Measurements from ENCODE around the gene TMED6. TPM values are rescaled to one million over a fixed set of nuclear protein-coding genes. Genes with fewer than 3 reads are reported as not detected.

Gene TMED6
- total RNA-seq, 1 donor from 2014 or later: not detected

DNA sequence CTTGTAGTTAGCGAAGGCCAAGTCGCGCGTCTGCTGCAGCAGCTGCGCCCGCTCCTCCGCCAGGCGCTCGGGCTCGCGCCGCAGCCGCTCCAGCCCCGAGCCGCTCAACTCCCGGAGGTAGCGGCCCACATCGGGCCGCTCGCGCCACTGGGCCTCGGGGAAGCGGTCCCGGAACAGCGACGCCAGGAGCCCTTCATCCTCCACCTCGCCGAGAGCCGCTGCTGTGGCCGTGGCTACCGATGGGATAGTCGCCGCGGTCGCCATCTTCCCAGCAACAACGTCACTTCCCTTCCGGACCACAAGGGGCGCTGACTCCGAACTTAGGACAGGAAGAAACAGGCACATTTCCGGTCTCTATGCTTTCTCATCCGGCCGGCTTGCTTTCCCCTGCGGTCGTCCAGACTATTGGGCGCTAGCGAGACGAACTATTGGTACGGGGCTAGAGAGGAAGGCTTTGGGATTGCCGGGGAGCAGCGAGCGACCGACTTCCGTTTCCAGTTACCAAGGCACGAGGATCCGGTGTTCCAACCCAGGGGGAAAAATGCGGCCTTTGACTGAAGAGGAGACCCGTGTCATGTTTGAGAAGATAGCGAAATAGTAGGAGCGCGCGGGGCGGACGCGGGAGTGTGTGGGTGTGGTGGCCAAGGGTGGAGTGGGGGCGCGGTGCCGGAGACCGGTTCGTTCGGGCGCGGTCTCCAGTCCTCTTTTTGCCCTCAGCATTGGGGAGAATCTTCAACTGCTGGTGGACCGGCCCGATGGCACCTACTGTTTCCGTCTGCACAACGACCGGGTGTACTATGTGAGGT is 12.1 kb downstream of the TMED6 start, which contains the start of the genes COG8 and NIP7:
Gene COG8 (minus strand): TSS at position 276 of the 806 bp plus-strand sequence. CDS start 12 bp downstream, at position 264.
Gene NIP7 (plus strand): TSS at position 484 of the 806 bp plus-strand sequence. CDS start 58 bp downstream, at position 542.
- Histone ChIP-seq H3K4me1 (ENCODE audit: control insufficient read depth in 3 of 3, insufficient read depth in 3 of 3, low read length in 3 of 3) (peaks cover 16 to 26% (median 24%) of the 10 kb centered on the region in 3 donors), H3K9ac (ENCODE audit: low read depth in 1 of 3, low read length in 3 of 3) (peak within 1 kb of the TSS; percentile 86 to 93 (median 91)), H3K27ac (ENCODE audit: low read depth, low read length) (peak within 1 kb of the TSS; percentile 86), H3K27me3 (ENCODE audit: control insufficient read depth in 3 of 3, insufficient read depth in 3 of 3, low read length in 3 of 3) (no peaks in the 10 kb centered on the region), H3K4me3 (ENCODE audit: low read length in 3 of 3) (peak within 1 kb of the TSS; percentile 95 to 96 (median 96)), H3K36me3 (ENCODE audit: control insufficient read depth in 3 of 3, insufficient read depth in 3 of 3, low read length in 3 of 3) (peaks cover 21 to 43% (median 37%) of the 10 kb centered on the region in 3 donors), H3K9me3 (ENCODE audit: control insufficient read depth in 3 of 3, low read length in 3 of 3) (no peaks in the 10 kb centered on the region)

DNA sequence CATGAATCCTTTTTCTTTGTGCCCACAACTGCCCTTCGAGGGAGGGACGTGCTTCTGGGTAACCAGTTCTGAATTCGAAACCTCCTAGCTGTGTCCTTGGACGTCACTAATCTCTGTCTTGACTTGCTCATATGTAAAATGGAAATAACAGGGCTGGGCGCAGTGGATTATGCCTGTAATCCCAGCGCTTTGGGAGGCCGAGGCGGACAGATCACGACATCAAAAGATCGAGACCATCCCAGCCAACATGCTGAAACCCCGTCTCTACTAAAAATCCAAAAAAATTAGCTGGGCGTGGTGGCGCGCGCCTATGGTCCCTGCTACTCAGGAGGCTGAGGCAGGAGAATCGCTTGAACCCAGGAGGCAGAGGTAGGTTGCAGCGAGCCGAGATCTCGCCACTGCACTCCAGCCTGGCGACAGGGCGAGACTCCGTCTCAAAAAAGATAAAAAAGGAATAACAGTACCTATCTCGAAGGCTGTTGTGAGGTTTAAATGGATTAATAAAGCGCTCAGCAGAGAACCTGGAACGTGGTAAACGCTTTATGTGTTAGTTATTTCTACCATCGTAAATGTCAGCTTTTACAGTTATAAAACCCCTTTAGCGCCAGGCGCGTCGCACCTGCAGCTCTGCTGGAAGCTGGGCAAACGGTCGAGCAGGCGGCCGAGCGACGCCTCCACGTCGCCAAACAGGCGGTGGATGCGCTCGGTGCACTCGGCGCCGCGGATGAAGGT is 12.9 kb downstream of the TMED6 start:
- Histone ChIP-seq H3K9ac (ENCODE audit: low read depth in 1 of 3, low read length in 3 of 3) (peak overlapping the region; percentile 86 to 93 (median 89)), H3K9me3 (ENCODE audit: control insufficient read depth in 3 of 3, low read length in 3 of 3) (no peaks in the 10 kb centered on the region), H3K36me3 (ENCODE audit: control insufficient read depth in 3 of 3, insufficient read depth in 3 of 3, low read length in 3 of 3) (peaks cover 29 to 44% (median 43%) of the 10 kb centered on the region in 3 donors), H3K4me3 (ENCODE audit: low read length in 3 of 3) (peak overlapping the region; percentile 95 to 96 (median 96)), H3K27ac (ENCODE audit: low read depth, low read length) (peak overlapping the region; percentile 86), H3K4me1 (ENCODE audit: control insufficient read depth in 3 of 3, insufficient read depth in 3 of 3, low read length in 3 of 3) (peaks cover 16 to 26% (median 24%) of the 10 kb centered on the region in 3 donors), H3K27me3 (ENCODE audit: control insufficient read depth in 3 of 3, insufficient read depth in 3 of 3, low read length in 3 of 3) (no peaks in the 10 kb centered on the region)

DNA sequence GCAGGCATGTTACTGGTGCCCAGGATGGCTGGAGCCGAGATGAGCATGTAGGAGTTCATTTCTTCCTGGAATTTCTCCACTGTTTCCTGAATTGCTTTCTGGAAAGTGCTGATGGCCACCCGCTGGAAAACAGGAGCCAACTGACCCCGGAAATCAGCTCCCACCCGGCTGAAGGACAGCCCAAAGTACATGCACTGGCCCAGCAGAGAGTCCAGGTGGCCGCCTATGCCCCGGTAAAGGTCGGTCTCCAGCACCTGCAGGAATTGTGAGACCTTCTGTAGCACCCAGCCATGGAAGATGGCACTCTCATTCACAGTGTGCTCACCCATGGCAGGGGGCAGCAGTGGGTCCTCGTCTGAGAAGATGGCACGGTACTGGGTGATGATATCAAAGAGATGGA is 16.9 kb downstream of the TMED6 start:
- H3K9ac ChIP-seq (ENCODE audit: low read depth in 1 of 3, low read length in 3 of 3): no peak overlapping the region
- no peaks in the 10 kb centered on the region for H3K27me3 ChIP-seq (ENCODE audit: control insufficient read depth in 3 of 3, insufficient read depth in 3 of 3, low read length in 3 of 3)
- H3K9me3 ChIP-seq (ENCODE audit: control insufficient read depth in 3 of 3, low read length in 3 of 3): no peaks in the 10 kb centered on the region
- peaks cover 43 to 45% (median 44%) of the 10 kb centered on the region in 3 donors for H3K36me3 ChIP-seq (ENCODE audit: control insufficient read depth in 3 of 3, insufficient read depth in 3 of 3, low read length in 3 of 3)
- H3K27ac ChIP-seq (ENCODE audit: low read depth, low read length): no peak overlapping the region
- H3K4me1 ChIP-seq (ENCODE audit: control insufficient read depth in 3 of 3, insufficient read depth in 3 of 3, low read length in 3 of 3): peaks cover 13 to 20% (median 18%) of the 10 kb centered on the region in 3 donors
- no peak overlapping the region for H3K4me3 ChIP-seq (ENCODE audit: low read length in 3 of 3)

DNA sequence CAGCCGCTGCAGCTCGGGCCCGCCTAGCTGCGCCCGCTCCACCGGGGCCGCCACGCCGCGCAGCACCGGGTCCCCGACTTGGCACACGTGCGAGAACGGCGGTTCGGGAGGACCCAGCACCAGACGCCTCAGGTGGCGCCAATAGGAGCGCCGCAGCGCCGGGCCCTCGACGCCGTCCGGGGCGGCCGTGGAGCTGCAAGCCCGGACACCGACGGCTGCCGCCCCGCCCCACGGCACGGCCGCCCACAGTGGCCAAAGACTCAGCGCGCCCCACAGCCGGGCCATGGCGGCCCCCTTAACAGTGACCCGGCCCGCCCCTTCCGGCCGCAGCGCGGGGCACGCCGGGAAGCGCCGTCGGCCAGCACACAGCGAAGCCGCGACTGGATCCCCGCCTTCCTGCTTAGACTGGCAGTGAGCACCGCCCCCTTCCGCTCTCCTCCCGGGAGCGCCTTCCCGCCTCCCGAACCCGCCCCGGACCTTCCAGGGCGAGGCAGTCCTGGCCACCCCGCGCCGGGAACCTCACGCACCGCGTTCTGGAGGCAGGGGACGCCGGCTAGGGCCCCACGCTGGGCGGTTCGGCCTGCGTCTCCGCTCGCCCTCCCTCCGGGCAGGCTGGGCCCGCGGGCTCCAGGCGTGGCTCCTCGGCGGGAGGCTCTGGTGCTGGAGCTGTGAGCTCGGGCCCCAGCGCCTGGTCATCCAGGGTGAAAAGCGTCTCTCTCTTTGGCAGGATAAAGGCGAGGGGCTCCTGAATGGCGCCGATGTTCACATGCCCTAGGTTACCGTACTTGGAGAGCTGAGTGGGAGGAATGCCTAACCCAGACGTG is 21.1 kb downstream of the TMED6 start, which contains the start of gene PDF:
Gene PDF (minus strand): TSS at position 303 of the 824 bp plus-strand sequence. CDS start 18 bp downstream, at position 285.
- Histone ChIP-seq H3K9ac (ENCODE audit: low read depth in 1 of 3, low read length in 3 of 3) (peak within 1 kb of the TSS; percentile 87 to 93 (median 89)), H3K27me3 (ENCODE audit: control insufficient read depth in 3 of 3, insufficient read depth in 3 of 3, low read length in 3 of 3) (no peaks in the 10 kb centered on the region), H3K27ac (ENCODE audit: low read depth, low read length) (peak within 1 kb of the TSS; percentile 82), H3K9me3 (ENCODE audit: control insufficient read depth in 3 of 3, low read length in 3 of 3) (no peaks in the 10 kb centered on the region), H3K4me3 (ENCODE audit: low read length in 3 of 3) (peak within 1 kb of the TSS; percentile 78 to 85 (median 83)), H3K4me1 (ENCODE audit: control insufficient read depth in 3 of 3, insufficient read depth in 3 of 3, low read length in 3 of 3) (peaks cover 42 to 45% (median 44%) of the 10 kb centered on the region in 3 donors), H3K36me3 (ENCODE audit: control insufficient read depth in 3 of 3, insufficient read depth in 3 of 3, low read length in 3 of 3) (peaks cover 37 to 43% (median 39%) of the 10 kb centered on the region in 3 donors)

DNA sequence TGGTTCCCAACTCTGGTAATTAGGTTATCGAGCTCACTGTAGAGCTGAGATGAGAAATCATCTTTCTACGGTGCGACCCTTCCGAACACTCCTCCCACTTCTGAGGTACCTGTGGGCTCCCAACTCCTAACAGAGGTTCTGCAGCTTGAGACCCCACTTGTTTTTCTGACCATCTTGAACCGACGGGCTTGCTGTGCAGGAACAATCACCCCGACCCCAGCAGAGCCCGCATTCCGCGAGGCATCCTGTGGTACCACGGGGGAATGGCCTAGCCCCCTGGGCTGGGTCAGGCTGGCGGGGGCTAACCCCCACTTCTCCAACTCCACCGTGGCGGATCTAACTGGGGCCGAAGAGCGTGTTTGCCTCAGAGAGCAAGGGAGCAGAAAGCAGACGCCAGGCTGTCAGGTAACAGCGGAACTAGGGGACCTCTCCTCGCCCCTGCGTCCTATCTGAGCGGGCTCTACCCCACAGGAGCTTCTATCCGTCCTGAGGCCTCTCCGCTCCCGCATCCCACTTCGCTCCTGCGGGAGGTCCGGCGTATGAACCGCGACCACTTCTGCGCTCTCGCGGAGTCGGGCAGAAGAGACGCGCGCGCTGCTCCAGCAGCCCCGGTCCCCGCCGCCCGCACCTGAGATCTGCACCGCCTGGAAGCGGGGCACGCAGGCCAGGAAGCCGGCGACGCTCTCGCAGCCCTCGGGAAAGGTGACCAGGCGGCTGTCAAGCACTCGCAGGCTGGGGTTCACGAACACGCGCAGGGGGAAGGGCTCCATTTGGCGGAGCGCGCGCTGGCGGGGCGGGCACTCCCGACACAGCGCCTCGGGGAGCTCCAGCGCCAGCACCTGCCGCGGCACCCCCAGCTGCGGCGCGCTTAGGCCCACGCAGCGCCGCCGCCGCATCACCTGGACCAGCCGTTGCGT is 22.0 kb downstream of the TMED6 start:
- peaks cover 34 to 39% (median 36%) of the 10 kb centered on the region in 3 donors for H3K36me3 ChIP-seq (ENCODE audit: control insufficient read depth in 3 of 3, insufficient read depth in 3 of 3, low read length in 3 of 3)
- no peaks in the 10 kb centered on the region for H3K9me3 ChIP-seq (ENCODE audit: control insufficient read depth in 3 of 3, low read length in 3 of 3)
- peaks cover 44 to 50% (median 47%) of the 10 kb centered on the region in 3 donors for H3K4me1 ChIP-seq (ENCODE audit: control insufficient read depth in 3 of 3, insufficient read depth in 3 of 3, low read length in 3 of 3)
- H3K9ac ChIP-seq (ENCODE audit: low read depth in 1 of 3, low read length in 3 of 3): peak overlapping the region; percentile 79 to 93 (median 89)
- peak overlapping the region; percentile 82 for H3K27ac ChIP-seq (ENCODE audit: low read depth, low read length)
- no peaks in the 10 kb centered on the region for H3K27me3 ChIP-seq (ENCODE audit: control insufficient read depth in 3 of 3, insufficient read depth in 3 of 3, low read length in 3 of 3)
- H3K4me3 ChIP-seq (ENCODE audit: low read length in 3 of 3): peak overlapping the region; percentile 78 to 85 (median 83)

DNA sequence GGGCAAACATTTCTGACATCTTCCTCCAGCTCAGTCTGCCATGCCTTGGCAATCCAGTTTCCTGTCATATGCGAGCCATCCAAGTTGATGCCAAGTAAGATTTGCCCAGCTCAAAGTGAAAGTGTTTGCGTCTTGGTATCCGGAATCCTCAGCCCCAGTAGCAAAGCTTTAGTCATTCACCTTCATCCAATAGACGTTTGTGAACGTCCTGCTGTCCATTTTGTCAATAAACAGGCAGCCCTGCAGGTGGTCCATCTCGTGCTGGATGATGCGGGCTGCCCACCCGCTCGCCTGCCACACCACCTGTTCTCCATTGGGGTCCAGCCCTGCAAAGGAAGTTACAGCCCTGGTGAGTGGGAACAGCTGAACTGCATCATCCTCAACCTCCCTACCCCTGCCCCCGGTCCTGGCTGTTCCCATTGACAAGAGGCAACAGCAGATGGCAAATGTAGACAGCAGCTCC is 22.7 kb downstream of the TMED6 start:
- Histone ChIP-seq H3K9ac (ENCODE audit: low read depth in 1 of 3, low read length in 3 of 3) (peak overlapping the region; percentile 69 to 89 (median 79)), H3K4me3 (ENCODE audit: low read length in 3 of 3) (peak overlapping the region; percentile 78 to 85 (median 83)), H3K27ac (ENCODE audit: low read depth, low read length) (peak overlapping the region; percentile 82), H3K9me3 (ENCODE audit: control insufficient read depth in 3 of 3, low read length in 3 of 3) (no peaks in the 10 kb centered on the region), H3K27me3 (ENCODE audit: control insufficient read depth in 3 of 3, insufficient read depth in 3 of 3, low read length in 3 of 3) (no peaks in the 10 kb centered on the region), H3K36me3 (ENCODE audit: control insufficient read depth in 3 of 3, insufficient read depth in 3 of 3, low read length in 3 of 3) (peaks cover 33 to 35% (median 35%) of the 10 kb centered on the region in 3 donors), H3K4me1 (ENCODE audit: control insufficient read depth in 3 of 3, insufficient read depth in 3 of 3, low read length in 3 of 3) (peaks cover 45 to 57% (median 55%) of the 10 kb centered on the region in 3 donors)

DNA sequence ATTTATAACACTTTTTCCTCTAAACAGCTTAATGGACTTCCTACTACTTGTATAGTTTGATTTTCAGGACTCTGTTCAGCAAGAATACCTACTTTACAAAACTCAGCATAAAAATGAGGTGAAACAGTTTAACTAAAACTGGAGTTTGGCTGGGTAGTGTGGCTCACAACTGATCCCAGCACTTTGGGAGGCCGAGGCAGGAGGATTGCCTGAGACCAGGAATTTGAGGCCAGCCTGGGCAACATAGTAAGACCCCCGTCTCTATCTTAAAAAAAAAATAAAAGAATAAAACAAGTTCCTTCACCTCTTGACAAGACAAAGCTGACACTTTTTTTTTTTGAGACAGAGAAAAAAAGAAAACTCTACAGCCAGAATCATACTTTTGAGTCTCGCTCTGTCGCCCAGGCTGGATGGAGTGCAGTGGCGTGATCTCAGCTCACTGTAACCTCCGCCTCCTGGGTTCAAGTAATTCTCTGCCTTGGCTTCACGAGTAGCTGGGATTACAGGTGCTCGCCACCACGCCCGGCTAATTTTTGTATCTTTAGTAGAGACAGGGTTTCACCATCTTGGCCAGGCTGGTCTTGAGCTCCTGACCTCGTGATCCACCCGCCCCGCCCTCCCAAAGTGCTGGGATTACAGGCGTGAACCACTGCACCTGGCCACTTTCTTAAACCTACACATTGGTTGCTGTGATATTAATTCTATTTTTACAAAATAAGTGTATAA is 23.8 kb downstream of the TMED6 start:
- Histone ChIP-seq H3K4me1 (ENCODE audit: control insufficient read depth in 3 of 3, insufficient read depth in 3 of 3, low read length in 3 of 3) (peaks cover 44 to 66% (median 65%) of the 10 kb centered on the region in 3 donors), H3K36me3 (ENCODE audit: control insufficient read depth in 3 of 3, insufficient read depth in 3 of 3, low read length in 3 of 3) (peaks cover 32 to 37% (median 34%) of the 10 kb centered on the region in 3 donors), H3K4me3 (ENCODE audit: low read length in 3 of 3) (peak overlapping the region in 2 of 3 donors; percentile 83 to 85)

More for the DNA sequence above, 23.8 kb downstream of the TMED6 start:
- Histone ChIP-seq H3K27me3 (ENCODE audit: control insufficient read depth in 3 of 3, insufficient read depth in 3 of 3, low read length in 3 of 3) (no peaks in the 10 kb centered on the region), H3K27ac (ENCODE audit: low read depth, low read length) (peak overlapping the region; percentile 86), H3K9me3 (ENCODE audit: control insufficient read depth in 3 of 3, low read length in 3 of 3) (no peaks in the 10 kb centered on the region), H3K9ac (ENCODE audit: low read depth in 1 of 3, low read length in 3 of 3) (peak overlapping the region; percentile 68 to 89 (median 79))

Data from skeletal muscle tissue (tissue), 4 donors.